Measurements from ENCODE around the gene KRTAP19-3.
"Not testable (repeated sequence)": the region's sequence is repeated elsewhere in the genome, so short reads cannot be mapped to it uniquely, and the experiment has no call there.

KRTAP19-3 gene

GRCh38 chr21:30491963-30492428, at the start of gene KRTAP19-3:
Gene KRTAP19-3 (minus strand): TSS chr21:30492013. CDS start chr21:30491957, 56 bp downstream.
- no peak for DNase-seq

- no peak for DNase-seq
Observed at GRCh38 chr21:30518876-30519275, 27.1 kb upstream of the KRTAP19-3 start.

- DNase-seq, result no peak
Observed at GRCh38 chr21:30515681-30516080, 23.9 kb upstream of the KRTAP19-3 start.

- DNase-seq, result not testable (repeated sequence)
Observed at GRCh38 chr21:30505621-30506205, 13.9 kb upstream of the KRTAP19-3 start.

GRCh38 chr21:30502041-30502440, 10.2 kb upstream of the KRTAP19-3 start, which contains the start of gene KRTAP19-5:
Gene KRTAP19-5 (minus strand): TSS chr21:30502141. CDS start chr21:30502090, 51 bp downstream.
- DNase-seq, result no peak

GRCh38 chr21:30497065-30497464, 5.3 kb upstream of the KRTAP19-3 start, which contains the start of gene KRTAP19-4:
Gene KRTAP19-4 (minus strand): TSS chr21:30497165. CDS start chr21:30497110, 55 bp downstream.
- DNase-seq, result no peak

GRCh38 chr21:30487336-30487735, 4.5 kb downstream of the KRTAP19-3 start, which contains the start of gene KRTAP19-2:
Gene KRTAP19-2 (minus strand): TSS chr21:30487436. CDS start chr21:30487348, 88 bp downstream.
- DNase-seq, result no peak

- DNase-seq, result no peak
Observed at GRCh38 chr21:30486180-30486579, 5.6 kb downstream of the KRTAP19-3 start.

- no peak for DNase-seq
Observed at GRCh38 chr21:30482130-30482529, 9.7 kb downstream of the KRTAP19-3 start.

GRCh38 chr21:30480145-30480544, 11.7 kb downstream of the KRTAP19-3 start, which contains the start of gene KRTAP19-1:
Gene KRTAP19-1 (minus strand): TSS chr21:30480367. CDS start chr21:30480317, 50 bp downstream.
- no peak for DNase-seq

- no peak for DNase-seq
Observed at GRCh38 chr21:30479259-30479658, 12.6 kb downstream of the KRTAP19-3 start.

GRCh38 chr21:30478004-30478403, 13.8 kb downstream of the KRTAP19-3 start:
- DNase-seq, result no peak

- DNase-seq, result no peak
Observed at GRCh38 chr21:30468900-30469714, 22.7 kb downstream of the KRTAP19-3 start.

GRCh38 chr21:30463713-30464112, 28.1 kb downstream of the KRTAP19-3 start:
- peak in 1 of 3 donors; percentile 12 for DNase-seq

- DNase-seq, result no peak
Observed at GRCh38 chr21:30448514-30448913, 43.3 kb downstream of the KRTAP19-3 start.

GRCh38 chr21:30447056-30447455, 44.8 kb downstream of the KRTAP19-3 start:
- DNase-seq, result no peak

- DNase-seq, result no peak
Observed at GRCh38 chr21:30444204-30444603, 47.6 kb downstream of the KRTAP19-3 start.

GRCh38 chr21:30443226-30443625, 48.6 kb downstream of the KRTAP19-3 start:
- DNase-seq, result no peak
